Testis (tissue), 2 donors: ENCODE results near the gene LRRFIP1.

Experiments used
- POLR2A ChIP-seq: fragments of 450-650 bp; IDR thresholded peaks from one replicate; pipeline ENCODE4 v1.6.1; 2017; ENCODE audit warnings: antibody characterized with exemption, mild to moderate bottlenecking, moderate library complexity
- TF ChIP-seq, protein P1 (sequence below), 3 experiments: fragments of 450-650 bp in 2 of 3; fragments of 200-600 bp in 1 of 3; sonication (generic) in 1 of 3; IDR thresholded peaks; one replicate each; pipeline ENCODE4 v1.5.1; 2016 to 2019; ENCODE audit warnings: antibody characterized with exemption in 3 of 3, mild to moderate bottlenecking in 2 of 3, moderate library complexity in 1 of 3

DNA sequence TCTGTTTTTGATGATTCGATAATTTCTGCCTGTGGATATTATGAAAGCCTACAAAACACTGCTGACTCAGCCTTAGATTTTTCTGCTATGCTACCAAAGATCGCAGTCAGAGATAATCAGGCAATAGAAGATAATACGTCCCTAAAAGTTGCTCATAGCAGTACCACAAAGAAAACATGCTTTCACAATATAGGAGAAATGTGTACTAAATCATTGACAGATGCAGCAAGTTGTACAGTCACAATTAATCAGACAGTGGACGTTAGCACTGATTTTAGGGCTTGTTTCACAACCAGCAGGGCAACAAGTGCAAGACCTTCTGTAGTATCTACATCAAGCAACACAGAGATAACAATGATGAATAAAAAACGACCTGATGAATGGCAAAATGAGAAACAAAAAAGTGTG, 190.7 kb downstream of the LRRFIP1 start:
- no peak for TF ChIP-seq POLR2A
- TF ChIP-seq, protein P1, sequence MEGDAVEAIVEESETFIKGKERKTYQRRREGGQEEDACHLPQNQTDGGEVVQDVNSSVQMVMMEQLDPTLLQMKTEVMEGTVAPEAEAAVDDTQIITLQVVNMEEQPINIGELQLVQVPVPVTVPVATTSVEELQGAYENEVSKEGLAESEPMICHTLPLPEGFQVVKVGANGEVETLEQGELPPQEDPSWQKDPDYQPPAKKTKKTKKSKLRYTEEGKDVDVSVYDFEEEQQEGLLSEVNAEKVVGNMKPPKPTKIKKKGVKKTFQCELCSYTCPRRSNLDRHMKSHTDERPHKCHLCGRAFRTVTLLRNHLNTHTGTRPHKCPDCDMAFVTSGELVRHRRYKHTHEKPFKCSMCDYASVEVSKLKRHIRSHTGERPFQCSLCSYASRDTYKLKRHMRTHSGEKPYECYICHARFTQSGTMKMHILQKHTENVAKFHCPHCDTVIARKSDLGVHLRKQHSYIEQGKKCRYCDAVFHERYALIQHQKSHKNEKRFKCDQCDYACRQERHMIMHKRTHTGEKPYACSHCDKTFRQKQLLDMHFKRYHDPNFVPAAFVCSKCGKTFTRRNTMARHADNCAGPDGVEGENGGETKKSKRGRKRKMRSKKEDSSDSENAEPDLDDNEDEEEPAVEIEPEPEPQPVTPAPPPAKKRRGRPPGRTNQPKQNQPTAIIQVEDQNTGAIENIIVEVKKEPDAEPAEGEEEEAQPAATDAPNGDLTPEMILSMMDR (IDR thresholded peaks at IDR 0.05) = no peak
